Measurements from ENCODE around the gene FGF14. TPM values are rescaled to one million over a fixed set of nuclear protein-coding genes. Genes with fewer than 3 reads are reported as not detected.

Gene FGF14
- total RNA-seq, 2 donors from 2014 or later: 0.14 TPM

- TF ChIP-seq CTCF (IDR thresholded peaks at IDR 0.05): no peak
- H3K27me3 ChIP-seq (replicated peaks; ENCODE audit: insufficient read depth): no peaks in the 10 kb centered on the region
- DNase-seq (ENCODE audit: low spot score): no peak
These were observed 584.0 kb downstream of the FGF14 start for GRCh38 chr13:101817898-101818297.

GRCh38 chr13:101811881-101812280 is 590.0 kb downstream of the FGF14 start:
- no peak for TF ChIP-seq CTCF (IDR thresholded peaks at IDR 0.05)

More at GRCh38 chr13:101817898-101818297, 584.0 kb downstream of the FGF14 start:
- Histone ChIP-seq H3K4me1 (ENCODE audit: control insufficient read depth in 1 of 2, low read depth in 2 of 2) (no peaks in the 10 kb centered on the region), H3K4me3 (no peak overlapping the region), H3K9me3 (no peaks in the 10 kb centered on the region), H3K27ac (no peak overlapping the region), H3K36me3 (no peaks in the 10 kb centered on the region)
- ATAC-seq (ENCODE audit: insufficient number of reproducible peaks, low FRiP score, low read depth): no peak

GRCh38 chr13:101811284-101811839 is 590.5 kb downstream of the FGF14 start:
- Histone ChIP-seq H3K4me3 (no peak overlapping the region), H3K27me3 (replicated peaks; ENCODE audit: insufficient read depth) (no peaks in the 10 kb centered on the region), H3K4me1 (ENCODE audit: control insufficient read depth in 1 of 2, low read depth in 2 of 2) (no peaks in the 10 kb centered on the region), H3K36me3 (no peaks in the 10 kb centered on the region), H3K27ac (no peak overlapping the region), H3K9me3 (no peaks in the 10 kb centered on the region)
- no peak for TF ChIP-seq CTCF (IDR thresholded peaks at IDR 0.05)
- ATAC-seq (ENCODE audit: insufficient number of reproducible peaks, low FRiP score, low read depth) (no peak), DNase-seq (ENCODE audit: low spot score) (no peak)

More at GRCh38 chr13:101811881-101812280, 590.0 kb downstream of the FGF14 start:
- Histone ChIP-seq H3K9me3 (no peaks in the 10 kb centered on the region), H3K27ac (no peak overlapping the region), H3K27me3 (replicated peaks; ENCODE audit: insufficient read depth) (no peaks in the 10 kb centered on the region), H3K36me3 (no peaks in the 10 kb centered on the region), H3K4me3 (no peak overlapping the region), H3K4me1 (ENCODE audit: control insufficient read depth in 1 of 2, low read depth in 2 of 2) (no peaks in the 10 kb centered on the region)
- ATAC-seq (ENCODE audit: insufficient number of reproducible peaks, low FRiP score, low read depth) (no peak), DNase-seq (ENCODE audit: low spot score) (no peak)

- Histone ChIP-seq H3K9me3 (no peaks in the 10 kb centered on the region), H3K36me3 (no peaks in the 10 kb centered on the region), H3K4me3 (no peak overlapping the region), H3K4me1 (ENCODE audit: control insufficient read depth in 1 of 2, low read depth in 2 of 2) (no peaks in the 10 kb centered on the region), H3K27ac (no peak overlapping the region), H3K27me3 (replicated peaks; ENCODE audit: insufficient read depth) (no peaks in the 10 kb centered on the region)
- DNase-seq (ENCODE audit: low spot score): no peak
- TF ChIP-seq CTCF (IDR thresholded peaks at IDR 0.05): no peak
- no peak for ATAC-seq (ENCODE audit: insufficient number of reproducible peaks, low FRiP score, low read depth)
These were observed 602.7 kb downstream of the FGF14 start for GRCh38 chr13:101799196-101799595.

GRCh38 chr13:101798437-101798836 is 603.4 kb downstream of the FGF14 start:
- Histone ChIP-seq H3K27ac (no peak overlapping the region), H3K27me3 (replicated peaks; ENCODE audit: insufficient read depth) (no peaks in the 10 kb centered on the region), H3K9me3 (no peaks in the 10 kb centered on the region), H3K4me3 (no peak overlapping the region), H3K4me1 (ENCODE audit: control insufficient read depth in 1 of 2, low read depth in 2 of 2) (no peaks in the 10 kb centered on the region), H3K36me3 (no peaks in the 10 kb centered on the region)
- TF ChIP-seq CTCF (IDR thresholded peaks at IDR 0.05): no peak
- DNase-seq (ENCODE audit: low spot score) (no peak), ATAC-seq (ENCODE audit: insufficient number of reproducible peaks, low FRiP score, low read depth) (no peak)
